HAP-1 (cell line): Measurements from ENCODE around the gene PAQR8.
"Not testable (repeated sequence)": the region's sequence is repeated elsewhere in the genome, so short reads cannot be mapped to it uniquely, and the experiment has no call there.

ENCODE experiments used
- DNase-seq, 2 experiments: peaks; one replicate each; pipeline ENCODE4 v3.0.0-alpha.2; 2016 to 2020; ENCODE audit warnings: low spot score in 2 of 2
- H3K27me3 ChIP-seq: fragments of 250-450 bp; sonication (Bioruptor Pico); 2 replicates; pipeline ENCODE4 v1.5.1; 2020; ENCODE audit warnings: low read depth, mild to moderate bottlenecking, moderate library complexity
- H3K36me3 ChIP-seq: fragments of 250-450 bp; sonication (Bioruptor Pico); replicated peaks from 2 replicates; pipeline ENCODE4 v1.5.1; 2020; ENCODE audit warnings: mild to moderate bottlenecking
- H3K4me1 ChIP-seq: fragments of 250-450 bp; sonication (Bioruptor Pico); 2 replicates; pipeline ENCODE4 v1.5.1; 2020; ENCODE audit warnings: mild to moderate bottlenecking
- H3K4me3 ChIP-seq: fragments of 250-450 bp; sonication (Bioruptor Pico); 2 replicates; pipeline ENCODE4 v1.5.1; 2020; ENCODE audit warnings: mild to moderate bottlenecking, moderate library complexity
- H3K9me3 ChIP-seq: fragments of 250-450 bp; sonication (Bioruptor Pico); 2 replicates; pipeline ENCODE4 v1.5.1; 2020; ENCODE audit warnings: mild to moderate bottlenecking, moderate library complexity
- in situ Hi-C: fragments of 300-500 bp; cut with MboI; formaldehyde crosslinking; loops from 3 replicates; pipeline ENCODE4 v1.14.3; 2020; ENCODE audit warnings: low sequenced_read_pairs, inconsistent platforms, mixed read lengths

PAQR8 gene

DNA sequence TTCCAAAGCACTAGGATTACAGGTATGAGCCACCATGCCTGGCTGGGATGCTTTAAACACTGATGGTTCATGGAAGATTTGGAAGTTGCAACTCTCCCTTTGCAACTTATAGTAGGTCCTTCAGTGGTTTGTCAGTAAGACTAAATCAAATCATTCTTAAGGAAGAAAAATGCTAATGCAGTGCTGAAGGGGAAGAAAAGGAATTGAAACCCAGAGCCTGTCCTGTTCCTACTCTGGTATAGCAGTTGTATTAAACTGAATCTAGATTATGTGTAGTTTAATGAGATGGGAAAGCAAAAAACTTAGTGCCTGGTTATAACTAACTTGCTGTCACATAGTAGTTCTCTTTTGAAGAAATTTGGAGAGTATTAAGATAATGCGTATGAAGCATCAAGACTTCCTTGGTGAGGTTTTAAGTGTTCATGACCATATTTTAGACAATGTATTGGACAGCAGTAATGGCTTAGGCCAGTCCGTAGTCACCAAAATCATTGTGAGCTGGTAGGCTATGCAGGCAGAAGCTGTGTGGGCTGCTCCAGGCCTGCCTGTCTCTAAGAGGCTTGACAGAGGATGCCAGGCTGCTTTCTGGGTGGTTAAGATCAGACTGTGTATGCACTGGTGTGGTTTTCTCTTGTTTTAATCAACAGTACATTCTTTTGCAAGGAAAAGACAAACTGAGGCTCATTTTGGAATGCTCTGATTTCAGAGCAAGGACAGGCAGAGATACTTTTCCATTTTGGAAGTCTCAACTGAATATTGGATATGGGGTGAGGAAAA is 14.0 kb downstream of the PAQR8 start:
- Histone ChIP-seq H3K36me3 (no peaks in the 10 kb centered on the region), H3K9me3 (no peaks in the 10 kb centered on the region), H3K27me3 (no peaks in the 10 kb centered on the region), H3K4me1 (no peaks in the 10 kb centered on the region; the same call in 1 of the 2 replicates), H3K4me3 (no peak overlapping the region)
- DNase-seq = no peak
- in situ Hi-C loops = no loop called here

DNA sequence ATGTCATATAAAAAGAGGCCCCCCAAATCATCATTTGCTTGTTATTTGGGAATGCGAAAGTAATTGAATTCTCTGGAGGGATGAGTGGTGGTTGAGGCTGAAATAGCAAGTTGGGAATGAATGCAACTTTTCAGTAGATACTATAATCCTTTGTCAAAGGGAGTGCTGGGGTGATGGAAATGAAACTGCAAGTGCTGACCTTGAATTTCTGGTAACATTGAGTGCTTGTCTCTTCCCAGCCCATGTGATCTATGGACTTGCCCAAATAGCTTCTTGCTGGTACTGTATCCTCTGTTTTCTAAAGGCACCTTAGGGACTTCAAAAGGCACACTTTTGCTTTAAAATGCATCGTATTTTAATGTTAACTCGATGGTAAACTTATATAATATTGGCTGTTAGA is 14.8 kb downstream of the PAQR8 start:
- Histone ChIP-seq H3K27me3 (no peaks in the 10 kb centered on the region), H3K36me3 (no peaks in the 10 kb centered on the region), H3K9me3 (no peaks in the 10 kb centered on the region), H3K4me3 (no peak overlapping the region), H3K4me1 (no peaks in the 10 kb centered on the region)
- in situ Hi-C loops = no loop called here
- DNase-seq = no peak

DNA sequence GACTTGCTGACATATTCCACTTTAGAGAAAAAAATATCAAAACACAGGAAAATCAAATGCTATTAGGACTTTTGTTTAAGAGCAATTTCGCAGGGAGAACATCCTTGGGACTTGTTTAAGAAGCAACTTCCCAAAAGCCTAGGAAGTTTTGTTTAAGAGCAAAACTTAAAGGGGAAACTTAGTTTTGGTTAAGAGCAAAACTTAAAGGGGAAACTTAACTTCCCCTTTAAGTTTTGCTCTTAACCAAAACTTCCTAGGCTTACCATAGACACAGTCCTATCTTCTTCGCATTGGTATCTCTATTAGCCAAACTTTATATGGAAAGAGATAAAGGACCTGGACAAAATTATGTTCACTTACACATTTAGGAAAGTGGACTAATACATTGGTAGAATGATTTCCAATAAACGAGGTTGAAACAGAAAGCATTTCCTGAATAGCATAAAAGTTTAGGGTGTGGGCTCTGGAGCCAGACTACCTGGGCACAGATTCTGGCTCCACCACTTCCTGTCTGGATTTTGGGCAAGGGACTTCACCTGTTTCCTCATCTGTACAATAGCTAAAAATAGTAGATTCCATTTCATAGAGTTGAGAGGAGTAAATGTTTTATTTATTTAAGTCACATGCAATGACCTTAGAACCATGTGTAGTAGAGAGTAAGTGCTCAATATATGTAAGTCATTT is 15.7 kb downstream of the PAQR8 start:
- H3K9me3 ChIP-seq = no peaks in the 10 kb centered on the region
- in situ Hi-C loops = no loop called here
- DNase-seq = no peak
- no peaks in the 10 kb centered on the region for H3K4me1 ChIP-seq
- H3K36me3 ChIP-seq = no peaks in the 10 kb centered on the region
- H3K27me3 ChIP-seq = no peaks in the 10 kb centered on the region
- H3K4me3 ChIP-seq = no peak overlapping the region

DNA sequence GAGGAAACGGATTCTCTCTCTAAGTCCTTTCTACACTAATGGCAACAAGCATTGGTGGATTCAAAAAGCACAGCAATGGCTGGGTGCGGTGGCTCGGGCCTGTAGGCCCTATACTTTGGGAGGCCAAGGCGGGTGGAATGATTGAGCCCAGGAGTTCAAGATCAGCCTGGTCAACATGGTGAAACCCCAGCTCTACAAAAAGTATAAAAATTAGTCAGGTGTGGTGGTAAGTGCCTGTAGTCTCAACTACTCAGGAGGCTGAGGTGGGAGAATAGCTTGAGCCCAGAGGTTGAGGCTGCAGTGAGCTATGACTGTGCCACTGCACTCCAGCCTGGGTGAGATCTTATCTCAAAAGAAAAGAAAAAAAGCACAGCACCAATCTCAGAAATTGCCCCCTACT is 19.3 kb downstream of the PAQR8 start:
- Histone ChIP-seq H3K36me3 (no peaks in the 10 kb centered on the region), H3K27me3 (no peaks in the 10 kb centered on the region), H3K9me3 (no peaks in the 10 kb centered on the region), H3K4me1 (no peaks in the 10 kb centered on the region), H3K4me3 (no peak overlapping the region)
- in situ Hi-C loops = no loop called here
- DNase-seq = no peak

DNA sequence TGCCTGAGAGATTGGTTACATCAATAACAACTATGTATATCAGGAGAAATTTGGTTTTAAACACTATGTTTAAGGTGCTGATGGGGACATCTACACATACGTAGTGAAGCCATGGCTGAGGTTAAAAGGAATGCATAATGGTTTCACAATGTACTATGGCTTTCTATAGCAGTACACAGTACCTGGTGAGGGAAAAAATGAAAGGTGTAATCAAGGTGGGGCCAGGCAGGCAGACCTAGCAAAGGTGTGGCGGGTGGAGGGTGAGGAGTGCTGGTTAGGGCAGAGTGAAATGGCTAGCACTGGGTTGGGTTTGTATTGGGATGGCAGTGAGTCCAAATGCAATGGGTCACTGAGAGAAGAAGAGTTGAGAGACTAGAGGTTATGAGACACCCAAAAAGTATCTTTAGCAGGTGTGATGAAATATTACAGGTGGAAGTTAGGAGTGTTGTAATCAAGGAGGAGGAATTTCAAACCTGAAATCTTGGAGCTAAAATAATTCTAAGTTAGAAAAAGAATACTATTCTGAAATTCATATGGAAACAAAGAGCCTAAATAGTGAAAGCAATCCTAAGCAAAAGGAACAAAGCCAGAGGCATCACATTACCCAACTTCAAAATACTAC is 22.3 kb downstream of the PAQR8 start:
- no peaks in the 10 kb centered on the region for H3K4me1 ChIP-seq
- no peak for DNase-seq

DNA sequence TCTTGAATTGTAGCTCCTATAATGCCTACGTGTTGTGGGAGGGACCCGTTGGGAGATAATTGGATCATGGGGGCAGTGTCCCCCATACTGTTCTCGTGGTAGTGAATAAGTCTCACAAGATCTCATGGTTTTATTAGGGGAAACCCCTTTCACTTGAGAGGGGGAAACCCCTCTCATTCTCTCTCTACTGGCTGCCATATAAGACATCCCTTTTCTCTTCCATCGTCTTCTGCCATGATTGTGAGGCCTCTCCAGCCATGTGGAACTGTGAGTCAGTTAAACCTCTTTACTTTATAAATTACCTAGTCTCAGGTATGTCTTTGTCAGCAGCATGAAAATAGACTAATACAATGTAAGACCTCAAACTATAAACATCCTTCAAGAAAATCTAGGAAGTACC is 23.1 kb downstream of the PAQR8 start:
- Histone ChIP-seq H3K9me3 (peaks cover 6% of the 10 kb centered on the region), H3K36me3 (no peaks in the 10 kb centered on the region), H3K4me3 (no peak overlapping the region), H3K27me3 (no peaks in the 10 kb centered on the region), H3K4me1 (no peaks in the 10 kb centered on the region)
- in situ Hi-C loops = no loop called here
- DNase-seq = no peak

More for the DNA sequence above, 22.3 kb downstream of the PAQR8 start:
- in situ Hi-C loops = no loop called here
- Histone ChIP-seq H3K36me3 (no peaks in the 10 kb centered on the region), H3K9me3 (peaks cover 6% of the 10 kb centered on the region), H3K4me3 (no peak overlapping the region), H3K27me3 (no peaks in the 10 kb centered on the region)

DNA sequence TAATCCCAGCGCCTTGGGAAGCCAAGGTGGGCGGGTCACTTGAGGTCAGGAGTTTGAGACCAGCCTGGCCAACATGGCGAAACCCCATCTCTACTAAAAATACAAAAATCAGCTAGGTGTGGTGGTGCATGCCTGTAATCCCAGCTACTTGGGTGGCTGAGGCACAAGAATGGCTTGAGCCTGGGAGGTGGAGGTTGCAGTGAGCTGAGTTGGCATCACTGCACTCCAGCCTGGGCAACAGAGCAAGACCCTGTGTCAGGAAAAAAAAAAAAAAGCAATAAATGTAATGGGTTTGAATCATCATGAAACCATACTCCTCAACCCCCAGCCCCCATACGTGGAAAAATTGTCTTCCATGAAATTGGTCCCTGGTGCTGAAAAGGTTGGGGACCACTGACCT is 26.2 kb downstream of the PAQR8 start:
- H3K9me3 ChIP-seq, H3K4me1 ChIP-seq, DNase-seq, in situ Hi-C loops, H3K36me3 ChIP-seq, H3K27me3 ChIP-seq, H3K4me3 ChIP-seq: not testable (repeated sequence)

DNA sequence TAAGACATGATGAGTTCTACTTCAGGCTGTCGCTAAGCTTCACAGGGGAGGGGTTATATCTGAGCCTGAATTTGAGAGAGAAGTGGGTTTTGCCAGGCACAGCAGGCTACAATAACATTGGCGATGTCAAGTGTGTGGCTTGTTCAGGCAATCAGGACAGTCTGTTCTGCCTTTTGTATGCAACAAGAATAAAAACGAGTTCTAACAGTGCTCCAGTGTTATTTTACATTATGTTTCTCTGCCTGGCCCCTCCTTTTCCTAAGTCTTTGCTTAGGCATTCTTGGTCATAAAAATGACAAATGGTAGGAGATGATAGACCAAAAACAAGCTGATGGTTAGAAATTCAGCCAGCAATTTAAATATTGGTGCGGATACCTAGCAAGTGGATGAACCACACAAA is 26.8 kb downstream of the PAQR8 start:
- Histone ChIP-seq H3K4me3 (no peak overlapping the region), H3K36me3 (no peaks in the 10 kb centered on the region), H3K9me3 (peaks cover 6% of the 10 kb centered on the region), H3K4me1 (no peaks in the 10 kb centered on the region), H3K27me3 (no peaks in the 10 kb centered on the region)
- no peak for DNase-seq
- in situ Hi-C loops = no loop called here

DNA sequence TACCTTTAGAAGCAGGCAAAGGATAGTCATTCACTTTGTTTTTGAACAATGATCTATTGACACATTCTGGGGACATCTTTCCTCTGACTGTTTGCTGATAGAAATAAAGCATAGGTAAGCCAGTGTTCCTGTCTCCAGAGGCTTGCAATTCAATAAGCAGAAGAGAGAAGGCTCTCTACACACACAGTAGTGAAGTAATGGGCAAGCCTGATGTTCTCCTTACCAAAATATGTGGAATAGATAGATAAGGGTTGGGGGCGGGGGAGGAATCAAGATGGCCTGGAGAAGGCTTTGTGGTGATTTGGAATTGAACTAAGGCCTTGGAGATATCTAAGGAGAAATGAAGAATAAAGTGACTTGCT is 27.3 kb downstream of the PAQR8 start:
- no peak for DNase-seq
- H3K9me3 ChIP-seq = peaks cover 6% of the 10 kb centered on the region
- H3K4me1 ChIP-seq = no peaks in the 10 kb centered on the region
- no peak overlapping the region for H3K4me3 ChIP-seq
- in situ Hi-C loops = no loop called here
- no peaks in the 10 kb centered on the region for H3K36me3 ChIP-seq
- no peaks in the 10 kb centered on the region for H3K27me3 ChIP-seq

DNA sequence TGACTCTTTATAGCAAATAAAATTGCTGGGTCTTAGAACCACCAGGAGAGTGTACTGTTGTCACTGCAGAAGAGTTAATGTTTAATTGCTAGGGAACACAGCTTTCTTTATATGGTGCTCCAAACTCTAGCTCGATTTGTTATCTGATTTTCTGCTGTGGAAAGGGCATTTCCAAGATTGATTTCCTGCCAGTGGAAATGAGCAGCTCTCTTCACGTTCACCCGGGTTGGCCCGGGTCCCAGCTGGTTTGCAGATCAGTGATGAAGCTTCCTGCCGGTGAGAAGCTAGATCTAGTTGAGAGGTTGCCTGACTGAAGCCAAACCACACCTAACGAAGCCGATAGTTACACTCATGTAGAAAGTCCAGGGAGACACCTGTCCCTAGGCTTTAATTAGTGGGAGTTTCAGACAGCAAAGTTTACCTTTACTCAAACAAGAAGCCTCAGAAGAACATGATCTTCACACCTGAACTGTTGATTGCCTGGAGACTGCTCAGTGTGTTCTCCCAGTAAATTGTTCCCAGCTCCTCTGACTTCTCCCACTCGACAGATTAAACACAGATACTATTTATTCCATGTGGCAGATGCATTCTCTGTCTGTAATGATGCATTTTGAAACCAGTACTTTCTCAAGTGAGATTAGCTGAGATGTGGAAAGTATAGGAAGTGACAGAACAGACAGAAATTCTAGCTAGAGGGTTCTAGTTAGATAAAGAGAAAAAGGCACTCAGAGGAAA is 27.8 kb downstream of the PAQR8 start:
- no peaks in the 10 kb centered on the region for H3K27me3 ChIP-seq
- H3K9me3 ChIP-seq = peaks cover 6% of the 10 kb centered on the region
- H3K4me1 ChIP-seq = no peaks in the 10 kb centered on the region
- DNase-seq = no peak
- in situ Hi-C loops = no loop called here
- no peak overlapping the region for H3K4me3 ChIP-seq
- H3K36me3 ChIP-seq = no peaks in the 10 kb centered on the region

DNA sequence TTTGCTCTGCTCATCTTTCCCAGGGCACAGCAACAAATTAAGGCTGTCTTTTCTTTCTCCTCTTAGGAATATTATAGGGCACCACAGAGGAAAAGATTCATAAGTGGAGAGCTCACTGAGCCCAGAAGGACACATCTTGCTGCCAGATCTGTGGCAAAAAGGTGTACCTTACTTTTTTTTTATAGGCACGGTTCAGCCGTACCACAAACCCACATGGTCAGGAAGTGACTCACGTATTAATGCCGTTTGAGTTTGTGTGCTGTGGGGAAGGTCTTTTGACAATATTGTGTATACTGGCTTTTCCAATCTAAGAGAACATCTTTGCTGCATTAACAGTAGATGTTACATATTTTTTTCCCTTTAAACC is 28.4 kb downstream of the PAQR8 start:
- Histone ChIP-seq H3K36me3 (no peaks in the 10 kb centered on the region), H3K27me3 (no peaks in the 10 kb centered on the region), H3K9me3 (peaks cover 6% of the 10 kb centered on the region), H3K4me3 (no peak overlapping the region), H3K4me1 (no peaks in the 10 kb centered on the region)
- DNase-seq = no peak
- in situ Hi-C loops = no loop called here

DNA sequence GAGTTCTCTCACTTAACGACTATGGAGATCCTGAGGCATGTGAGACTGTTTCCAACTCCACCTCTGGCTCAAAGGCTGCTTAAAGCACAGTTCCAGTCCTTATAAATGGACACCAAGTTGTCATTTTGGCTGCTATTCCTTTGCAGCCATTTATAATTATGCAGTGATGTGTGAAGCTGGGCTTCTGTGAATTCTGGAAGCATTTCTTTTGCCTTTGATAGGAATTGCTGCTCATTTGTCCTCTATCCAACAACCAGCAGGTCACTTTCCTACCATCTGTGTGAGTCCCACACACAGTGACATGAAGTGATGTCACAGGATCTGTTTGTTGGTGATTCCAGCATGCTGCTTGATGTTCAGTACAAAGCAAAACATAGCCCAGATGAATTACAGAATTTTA is 29.6 kb downstream of the PAQR8 start:
- Histone ChIP-seq H3K9me3 (peaks cover 6% of the 10 kb centered on the region), H3K4me3 (no peak overlapping the region), H3K27me3 (no peaks in the 10 kb centered on the region), H3K4me1 (peaks cover 4% of the 10 kb centered on the region), H3K36me3 (no peaks in the 10 kb centered on the region)
- no peak for DNase-seq
- in situ Hi-C loops = no loop called here

DNA sequence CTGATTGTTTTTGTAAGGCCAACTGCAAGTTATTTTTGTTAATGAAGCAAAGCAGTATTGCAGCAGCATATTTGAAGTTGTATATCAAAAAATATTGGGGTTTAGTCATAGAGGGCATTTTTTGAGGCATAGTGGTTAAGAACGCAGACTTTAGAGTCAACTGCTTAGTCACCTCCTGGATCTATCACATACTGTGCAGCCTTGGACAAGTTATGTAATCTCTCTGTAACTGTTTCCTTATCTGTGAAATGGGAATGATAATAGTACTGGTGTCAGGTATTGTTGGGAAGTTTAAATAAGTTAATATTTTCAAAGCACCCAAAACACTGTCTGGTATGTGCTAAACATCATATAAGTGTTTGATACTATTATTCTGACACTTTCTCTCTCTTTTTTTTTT is 31.0 kb downstream of the PAQR8 start:
- in situ Hi-C loops = no loop called here
- Histone ChIP-seq H3K4me3 (no peak overlapping the region), H3K27me3 (no peaks in the 10 kb centered on the region), H3K9me3 (peaks cover 2% of the 10 kb centered on the region), H3K4me1 (peaks cover 7% of the 10 kb centered on the region), H3K36me3 (no peaks in the 10 kb centered on the region)
- no peak for DNase-seq

DNA sequence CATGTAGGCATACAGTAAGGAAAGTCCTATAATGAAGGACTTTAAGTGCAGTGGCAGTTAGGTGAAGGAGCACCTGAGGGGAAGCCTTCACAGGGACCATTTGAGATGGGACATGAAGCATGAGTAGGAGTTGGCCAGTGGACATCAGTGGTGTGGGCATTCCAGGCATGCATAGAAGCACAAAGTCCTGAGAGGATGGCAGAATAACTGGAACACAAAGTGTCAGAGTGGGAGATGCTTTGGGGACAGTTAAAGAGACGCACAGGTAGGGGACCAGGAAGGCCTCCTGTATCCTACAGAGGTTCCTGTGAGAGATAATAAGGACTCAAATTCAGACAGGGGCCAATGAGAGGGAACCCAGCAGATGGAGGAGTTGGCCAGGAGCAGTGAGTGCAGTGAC is 31.8 kb downstream of the PAQR8 start:
- Histone ChIP-seq H3K4me1 (peaks cover 7% of the 10 kb centered on the region), H3K27me3 (no peaks in the 10 kb centered on the region), H3K4me3 (no peak overlapping the region), H3K9me3 (no peaks in the 10 kb centered on the region), H3K36me3 (no peaks in the 10 kb centered on the region)
- DNase-seq = no peak
- in situ Hi-C loops = no loop called here
